ENCODE data around the gene FRRS1L.

FRRS1L gene

GRCh38 chr9:109163194-109163593 is 3.9 kb downstream of the FRRS1L start:
- Mint-ChIP-seq H3K27me3 (peaks cover 65% of the 10 kb centered on the region), H3K27ac (no peak overlapping the region), H3K9me3 (no peaks in the 10 kb centered on the region), H3K4me1 (ENCODE audit: low read depth) (peaks cover 16% of the 10 kb centered on the region), H3K4me3 (no peak overlapping the region), H3K36me3 (ENCODE audit: low read depth) (no peaks in the 10 kb centered on the region)
- intact Hi-C loops (cut with micrococcal nuclease): loop anchor here (10.0 kb wide), 1 partner anchor 58 kb away; no protein-coding TSS in a partner anchor

GRCh38 chr9:109162677-109163076 is 4.4 kb downstream of the FRRS1L start:
- no peaks in the 10 kb centered on the region for H3K36me3 Mint-ChIP-seq (ENCODE audit: low read depth)
- no peak overlapping the region for H3K4me3 Mint-ChIP-seq
- intact Hi-C loops (cut with micrococcal nuclease): loop anchor here (10.0 kb wide), 1 partner anchor 58 kb away; no protein-coding TSS in a partner anchor
- H3K9me3 Mint-ChIP-seq: no peaks in the 10 kb centered on the region
- peaks cover 16% of the 10 kb centered on the region for H3K4me1 Mint-ChIP-seq (ENCODE audit: low read depth)
- no peak overlapping the region for H3K27ac Mint-ChIP-seq
- H3K27me3 Mint-ChIP-seq: peaks cover 66% of the 10 kb centered on the region

GRCh38 chr9:109161471-109161870 is 5.6 kb downstream of the FRRS1L start:
- no peaks in the 10 kb centered on the region for H3K36me3 Mint-ChIP-seq (ENCODE audit: low read depth)
- H3K9me3 Mint-ChIP-seq: no peaks in the 10 kb centered on the region
- intact Hi-C loops (cut with micrococcal nuclease): loop anchor here (10.0 kb wide), 1 partner anchor 57 kb away; no protein-coding TSS in a partner anchor
- peaks cover 11% of the 10 kb centered on the region for H3K4me1 Mint-ChIP-seq (ENCODE audit: low read depth)
- no peak overlapping the region for H3K4me3 Mint-ChIP-seq
- peaks cover 64% of the 10 kb centered on the region for H3K27me3 Mint-ChIP-seq
- H3K27ac Mint-ChIP-seq: no peak overlapping the region

- no peak overlapping the region for H3K4me3 Mint-ChIP-seq
- H3K27me3 Mint-ChIP-seq: peaks cover 52% of the 10 kb centered on the region
- no peaks in the 10 kb centered on the region for H3K9me3 Mint-ChIP-seq
- H3K36me3 Mint-ChIP-seq (ENCODE audit: low read depth): no peaks in the 10 kb centered on the region
- H3K27ac Mint-ChIP-seq: no peak overlapping the region
- intact Hi-C loops (cut with micrococcal nuclease): no loop called here
- H3K4me1 Mint-ChIP-seq (ENCODE audit: low read depth): peaks cover 11% of the 10 kb centered on the region
Measured at GRCh38 chr9:109159583-109159982, 7.5 kb downstream of the FRRS1L start.

- peaks cover 52% of the 10 kb centered on the region for H3K27me3 Mint-ChIP-seq
- intact Hi-C loops (cut with micrococcal nuclease): no loop called here
- H3K4me1 Mint-ChIP-seq (ENCODE audit: low read depth): peaks cover 5% of the 10 kb centered on the region
- H3K36me3 Mint-ChIP-seq (ENCODE audit: low read depth): no peaks in the 10 kb centered on the region
- no peak overlapping the region for H3K4me3 Mint-ChIP-seq
- no peak overlapping the region for H3K27ac Mint-ChIP-seq
- H3K9me3 Mint-ChIP-seq: peaks cover 7% of the 10 kb centered on the region
Measured at GRCh38 chr9:109158651-109159050, 8.4 kb downstream of the FRRS1L start.

- H3K36me3 Mint-ChIP-seq (ENCODE audit: low read depth): no peaks in the 10 kb centered on the region
- no peak overlapping the region for H3K27ac Mint-ChIP-seq
- intact Hi-C loops (cut with micrococcal nuclease): no loop called here
- no peak overlapping the region for H3K4me3 Mint-ChIP-seq
- H3K27me3 Mint-ChIP-seq: peaks cover 46% of the 10 kb centered on the region
- peaks cover 21% of the 10 kb centered on the region for H3K9me3 Mint-ChIP-seq
- peaks cover 5% of the 10 kb centered on the region for H3K4me1 Mint-ChIP-seq (ENCODE audit: low read depth)
Measured at GRCh38 chr9:109156708-109157107, 10.3 kb downstream of the FRRS1L start.

GRCh38 chr9:109150925-109151545 is 16.0 kb downstream of the FRRS1L start:
- no peak overlapping the region for H3K27ac Mint-ChIP-seq
- peaks cover 10% of the 10 kb centered on the region for H3K27me3 Mint-ChIP-seq
- no peak overlapping the region for H3K4me3 Mint-ChIP-seq
- intact Hi-C loops (cut with micrococcal nuclease): no loop called here
- H3K9me3 Mint-ChIP-seq: peaks cover 21% of the 10 kb centered on the region
- H3K36me3 Mint-ChIP-seq (ENCODE audit: low read depth): no peaks in the 10 kb centered on the region
- H3K4me1 Mint-ChIP-seq (ENCODE audit: low read depth): no peaks in the 10 kb centered on the region

- intact Hi-C loops (cut with micrococcal nuclease): no loop called here
- peaks cover 18% of the 10 kb centered on the region for H3K27me3 Mint-ChIP-seq
- no peaks in the 10 kb centered on the region for H3K36me3 Mint-ChIP-seq (ENCODE audit: low read depth)
- H3K4me1 Mint-ChIP-seq (ENCODE audit: low read depth): no peaks in the 10 kb centered on the region
- H3K4me3 Mint-ChIP-seq: no peak overlapping the region
- peaks cover 21% of the 10 kb centered on the region for H3K9me3 Mint-ChIP-seq
- H3K27ac Mint-ChIP-seq: no peak overlapping the region
Measured at GRCh38 chr9:109149722-109150121, 17.3 kb downstream of the FRRS1L start.

- H3K36me3 Mint-ChIP-seq (ENCODE audit: low read depth): no peaks in the 10 kb centered on the region
- peaks cover 4% of the 10 kb centered on the region for H3K4me1 Mint-ChIP-seq (ENCODE audit: low read depth)
- H3K9me3 Mint-ChIP-seq: peaks cover 19% of the 10 kb centered on the region
- H3K27ac Mint-ChIP-seq: no peak overlapping the region
- intact Hi-C loops (cut with micrococcal nuclease): no loop called here
- peaks cover 18% of the 10 kb centered on the region for H3K27me3 Mint-ChIP-seq
- no peak overlapping the region for H3K4me3 Mint-ChIP-seq
Measured at GRCh38 chr9:109149089-109149488, 18.0 kb downstream of the FRRS1L start.

- Mint-ChIP-seq H3K27me3 (peaks cover 18% of the 10 kb centered on the region), H3K36me3 (ENCODE audit: low read depth) (no peaks in the 10 kb centered on the region)
- intact Hi-C loops (cut with micrococcal nuclease): no loop called here
Measured at GRCh38 chr9:109145051-109145450, 22.0 kb downstream of the FRRS1L start.

GRCh38 chr9:109143881-109144562 is 23.0 kb downstream of the FRRS1L start:
- Mint-ChIP-seq H3K27ac (no peak overlapping the region), H3K4me1 (ENCODE audit: low read depth) (peaks cover 8% of the 10 kb centered on the region), H3K27me3 (peaks cover 18% of the 10 kb centered on the region), H3K4me3 (no peak overlapping the region), H3K9me3 (no peaks in the 10 kb centered on the region), H3K36me3 (ENCODE audit: low read depth) (no peaks in the 10 kb centered on the region)
- intact Hi-C loops (cut with micrococcal nuclease): no loop called here

More at GRCh38 chr9:109145051-109145450, 22.0 kb downstream of the FRRS1L start:
- Mint-ChIP-seq H3K4me1 (ENCODE audit: low read depth) (peaks cover 8% of the 10 kb centered on the region), H3K27ac (no peak overlapping the region), H3K4me3 (no peak overlapping the region), H3K9me3 (no peaks in the 10 kb centered on the region)

GRCh38 chr9:109141375-109141774 is 25.7 kb downstream of the FRRS1L start:
- H3K4me1 Mint-ChIP-seq (ENCODE audit: low read depth): peaks cover 8% of the 10 kb centered on the region
- no peak overlapping the region for H3K4me3 Mint-ChIP-seq
- no peak overlapping the region for H3K27ac Mint-ChIP-seq
- no peaks in the 10 kb centered on the region for H3K36me3 Mint-ChIP-seq (ENCODE audit: low read depth)
- H3K9me3 Mint-ChIP-seq: no peaks in the 10 kb centered on the region
- intact Hi-C loops (cut with micrococcal nuclease): no loop called here
- H3K27me3 Mint-ChIP-seq: peaks cover 19% of the 10 kb centered on the region

- Mint-ChIP-seq H3K36me3 (ENCODE audit: low read depth) (no peaks in the 10 kb centered on the region), H3K4me3 (no peak overlapping the region), H3K27me3 (peaks cover 10% of the 10 kb centered on the region), H3K4me1 (ENCODE audit: low read depth) (peaks cover 8% of the 10 kb centered on the region), H3K27ac (no peak overlapping the region), H3K9me3 (no peaks in the 10 kb centered on the region)
- intact Hi-C loops (cut with micrococcal nuclease): no loop called here
Measured at GRCh38 chr9:109139851-109140250, 27.2 kb downstream of the FRRS1L start.

GRCh38 chr9:109138421-109138820 is 28.6 kb downstream of the FRRS1L start:
- intact Hi-C loops (cut with micrococcal nuclease): no loop called here
- H3K27me3 Mint-ChIP-seq: peaks cover 6% of the 10 kb centered on the region
- H3K27ac Mint-ChIP-seq: no peak overlapping the region

More at GRCh38 chr9:109138421-109138820, 28.6 kb downstream of the FRRS1L start:
- H3K9me3 Mint-ChIP-seq: no peaks in the 10 kb centered on the region
- H3K4me3 Mint-ChIP-seq: no peak overlapping the region
- H3K4me1 Mint-ChIP-seq (ENCODE audit: low read depth): no peaks in the 10 kb centered on the region
- H3K36me3 Mint-ChIP-seq (ENCODE audit: low read depth): no peaks in the 10 kb centered on the region
